H9 (cell line): ENCODE data around the gene AIG1. TPM values are rescaled to one million over a fixed set of nuclear protein-coding genes. Genes with fewer than 3 reads are reported as not detected.

Experiments used
- DNase-seq: peaks from one replicate; pipeline ENCODE4 v3.0.0-alpha.2; 2017
- H2AFZ ChIP-seq: one replicate; pipeline ENCODE4 v1.6.1; 2013; ENCODE audit warnings: mild to moderate bottlenecking, low read length, control low read depth, moderate library complexity
- H2AK5ac ChIP-seq: 2 replicates; pipeline ENCODE4 v1.6.1; 2013; ENCODE audit warnings: low read length, control low read depth, mixed read lengths; ENCODE audit not compliant: insufficient read length
- H2BK120ac ChIP-seq: one replicate; pipeline ENCODE4 v1.6.1; 2013; ENCODE audit warnings: low read depth, mild to moderate bottlenecking, low read length, control low read depth, inconsistent platforms; ENCODE audit not compliant: poor library complexity, severe bottlenecking
- H2BK12ac ChIP-seq: 2 replicates; pipeline ENCODE4 v1.6.1; 2013; ENCODE audit warnings: low read length, control low read depth, mixed read lengths, low read depth; ENCODE audit not compliant: insufficient read length
- H2BK15ac ChIP-seq: 2 replicates; pipeline ENCODE4 v1.6.1; 2013; ENCODE audit warnings: low read depth, low read length, control low read depth
- H2BK20ac ChIP-seq: one replicate; pipeline ENCODE4 v1.6.1; 2013; ENCODE audit warnings: low read depth, mild to moderate bottlenecking, low read length, control low read depth, inconsistent platforms; ENCODE audit not compliant: poor library complexity, severe bottlenecking
- H2BK5ac ChIP-seq: 2 replicates; pipeline ENCODE4 v1.6.1; 2013; ENCODE audit warnings: low read length, control low read depth, mixed read lengths; ENCODE audit not compliant: insufficient read length
- H3K14ac ChIP-seq: 2 replicates; pipeline ENCODE4 v1.6.1; 2013; ENCODE audit warnings: low read length, control low read depth; ENCODE audit not compliant: insufficient read depth
- H3K18ac ChIP-seq: 2 replicates; pipeline ENCODE4 v1.6.1; 2013; ENCODE audit warnings: low read depth, mild to moderate bottlenecking, mixed read lengths, low read length, control low read depth; ENCODE audit not compliant: insufficient read length
- H3K23ac ChIP-seq: 2 replicates; pipeline ENCODE4 v1.6.1; 2013; ENCODE audit warnings: low read length, control low read depth, mixed read lengths, low read depth; ENCODE audit not compliant: insufficient read length
- H3K23me2 ChIP-seq: 2 replicates; pipeline ENCODE4 v1.6.1; 2013; ENCODE audit warnings: low read depth, mild to moderate bottlenecking, mixed read lengths, low read length, control low read depth; ENCODE audit not compliant: insufficient read length, poor library complexity, severe bottlenecking
- H3K27ac ChIP-seq: 2 replicates; pipeline ENCODE4 v1.5.1; 2013; ENCODE audit warnings: low read length, control low read depth, mixed read lengths, low read depth; ENCODE audit not compliant: insufficient read length
- H3K27me3 ChIP-seq: 2 replicates; pipeline ENCODE4 v1.6.1; 2013; ENCODE audit warnings: low read length, control low read depth, inconsistent platforms; ENCODE audit not compliant: insufficient read depth
- H3K4ac ChIP-seq: 2 replicates; pipeline ENCODE4 v1.6.1; 2013; ENCODE audit warnings: low read depth, mild to moderate bottlenecking, control low read depth, inconsistent platforms, low read length, moderate library complexity
- H3K4me1 ChIP-seq: 2 replicates; pipeline ENCODE4 v1.6.1; 2013; ENCODE audit warnings: low read length, control low read depth, inconsistent platforms; ENCODE audit not compliant: insufficient read depth
- H3K4me2 ChIP-seq: 2 replicates; pipeline ENCODE4 v1.6.1; 2013; ENCODE audit warnings: low read length, control low read depth, mixed read lengths; ENCODE audit not compliant: insufficient read length, insufficient read depth
- H3K56ac ChIP-seq: 2 replicates; pipeline ENCODE4 v1.6.1; 2013; ENCODE audit warnings: low read depth, mild to moderate bottlenecking, mixed read lengths, low read length, control low read depth; ENCODE audit not compliant: insufficient read length
- H3K79me1 ChIP-seq: 2 replicates; pipeline ENCODE4 v1.6.1; 2013; ENCODE audit warnings: low read depth, mild to moderate bottlenecking, moderate library complexity, low read length, control low read depth, inconsistent platforms; ENCODE audit not compliant: insufficient read depth, poor library complexity, severe bottlenecking
- H3K79me2 ChIP-seq: 2 replicates; pipeline ENCODE4 v1.6.1; 2013; ENCODE audit warnings: low read length, control low read depth, inconsistent platforms; ENCODE audit not compliant: insufficient read depth
- H3K9ac ChIP-seq: 2 replicates; pipeline ENCODE4 v1.6.1; 2013; ENCODE audit warnings: low read length, control low read depth, mixed read lengths; ENCODE audit not compliant: insufficient read length; ENCODE audit errors: extremely low read depth
- H3K9me3 ChIP-seq: one replicate; pipeline ENCODE4 v1.6.1; 2013; ENCODE audit warnings: low read depth, low read length, inconsistent platforms; ENCODE audit not compliant: control insufficient read depth
- H3T11ph ChIP-seq: one replicate; pipeline ENCODE4 v1.6.1; 2013; ENCODE audit warnings: mild to moderate bottlenecking, low read length, control low read depth, inconsistent platforms
- H4K20me1 ChIP-seq: one replicate; pipeline ENCODE4 v1.6.1; 2013; ENCODE audit not compliant: control insufficient read depth, insufficient read length, insufficient read depth
- H4K5ac ChIP-seq: 2 replicates; pipeline ENCODE4 v1.6.1; 2013; ENCODE audit warnings: low read depth, mild to moderate bottlenecking, mixed read lengths, low read length, control low read depth; ENCODE audit not compliant: insufficient read length
- H4K8ac ChIP-seq: replicated peaks from 2 replicates; pipeline ENCODE4 v1.6.1; 2013; ENCODE audit warnings: low read length, control low read depth, mixed read lengths, low read depth; ENCODE audit not compliant: insufficient read length
- H4K91ac ChIP-seq: 2 replicates; pipeline ENCODE4 v1.6.1; 2013; ENCODE audit warnings: low read depth, mild to moderate bottlenecking, moderate library complexity, mixed read lengths, low read length, control low read depth; ENCODE audit not compliant: insufficient read length
- H3K27ac Mint-ChIP-seq, 3 experiments: 2 replicates in 2 of 3; 3 replicates in 1 of 3; pipeline ENCODE4 v1.8.0; 2020 to 2021; ENCODE audit warnings: mixed read lengths in 3 of 3, mild to moderate bottlenecking in 1 of 3, moderate library complexity in 1 of 3
- H3K27me3 Mint-ChIP-seq: 2 replicates; pipeline ENCODE4 v1.8.0; 2021; ENCODE audit warnings: low read depth, mild to moderate bottlenecking, moderate library complexity, mixed read lengths
- H3K36me3 Mint-ChIP-seq, 3 experiments: 2 replicates in 2 of 3; 3 replicates in 1 of 3; pipeline ENCODE4 v1.8.0; 2020 to 2021; ENCODE audit warnings: low read depth in 3 of 3, mixed read lengths in 3 of 3; ENCODE audit not compliant: insufficient read depth in 1 of 3
- H3K4me1 Mint-ChIP-seq, 2 experiments: 2 replicates each; pipeline ENCODE4 v1.8.0; 2020; ENCODE audit warnings: mixed read lengths in 2 of 2
- H3K4me3 Mint-ChIP-seq, 2 experiments: 2 replicates in 1 of 2; 3 replicates in 1 of 2; pipeline ENCODE4 v1.8.0; 2020 to 2021; ENCODE audit warnings: mild to moderate bottlenecking in 2 of 2, mixed read lengths in 2 of 2, moderate library complexity in 1 of 2
- H3K9me3 Mint-ChIP-seq, 2 experiments: 2 replicates in 1 of 2; 3 replicates in 1 of 2; pipeline ENCODE4 v1.8.0; 2020; ENCODE audit warnings: mild to moderate bottlenecking in 2 of 2, mixed read lengths in 2 of 2, moderate library complexity in 1 of 2
- WGBS: extraction: QIAGEN DNeasy Blood & Tissue Kit; methylation state at CpG from one replicate; pipeline ENCODE4 v1.1.7; 2013; ENCODE audit warnings: missing lambda C conversion rate, low lambda C conversion rate, mixed read lengths; ENCODE audit not compliant: insufficient read length; ENCODE audit errors: extremely low coverage; 5-methylcytosine and 5-hydroxymethylcytosine counted together
- total RNA-seq: library from RNA; stranded (reverse); gene quantifications from 2 replicates; pipeline ENCODE4 v1.2.1, GENCODE V29; 2021
- TF ChIP-seq, protein P1 (sequence below): fragments of 200-600 bp; sonication (generic); conservative IDR thresholded peaks from 3 replicates; pipeline ENCODE4 v1.8.0; 2021; ENCODE audit warnings: antibody characterized with exemption, mild to moderate bottlenecking

The AIG1 gene
- total RNA-seq, 1 experiment from 2014 or later: 44.6 TPM

GRCh38 chr6:143229400-143229799 is 168.7 kb downstream of the AIG1 start:
- no peaks in the 10 kb centered on the region; the same call in 1 of the 2 replicates for H3K4me1 ChIP-seq
- no peak overlapping the region for H4K5ac ChIP-seq
- no peaks in the 10 kb centered on the region for H3K23me2 ChIP-seq
- no CpG with 5 or more reads among the region's 1 CpG for WGBS
- H3K27me3 ChIP-seq: no peaks in the 10 kb centered on the region
- H2AFZ ChIP-seq: no peak overlapping the region
- no peak overlapping the region for H3K4me3 Mint-ChIP-seq
- no peak overlapping the region for H3K4ac ChIP-seq
- H3K14ac ChIP-seq: no peak overlapping the region
- H3K9me3 ChIP-seq: no peaks in the 10 kb centered on the region
- DNase-seq: no peak
- TF ChIP-seq, protein P1, sequence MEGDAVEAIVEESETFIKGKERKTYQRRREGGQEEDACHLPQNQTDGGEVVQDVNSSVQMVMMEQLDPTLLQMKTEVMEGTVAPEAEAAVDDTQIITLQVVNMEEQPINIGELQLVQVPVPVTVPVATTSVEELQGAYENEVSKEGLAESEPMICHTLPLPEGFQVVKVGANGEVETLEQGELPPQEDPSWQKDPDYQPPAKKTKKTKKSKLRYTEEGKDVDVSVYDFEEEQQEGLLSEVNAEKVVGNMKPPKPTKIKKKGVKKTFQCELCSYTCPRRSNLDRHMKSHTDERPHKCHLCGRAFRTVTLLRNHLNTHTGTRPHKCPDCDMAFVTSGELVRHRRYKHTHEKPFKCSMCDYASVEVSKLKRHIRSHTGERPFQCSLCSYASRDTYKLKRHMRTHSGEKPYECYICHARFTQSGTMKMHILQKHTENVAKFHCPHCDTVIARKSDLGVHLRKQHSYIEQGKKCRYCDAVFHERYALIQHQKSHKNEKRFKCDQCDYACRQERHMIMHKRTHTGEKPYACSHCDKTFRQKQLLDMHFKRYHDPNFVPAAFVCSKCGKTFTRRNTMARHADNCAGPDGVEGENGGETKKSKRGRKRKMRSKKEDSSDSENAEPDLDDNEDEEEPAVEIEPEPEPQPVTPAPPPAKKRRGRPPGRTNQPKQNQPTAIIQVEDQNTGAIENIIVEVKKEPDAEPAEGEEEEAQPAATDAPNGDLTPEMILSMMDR: no peak
- no peak overlapping the region for H2AK5ac ChIP-seq
- H3K18ac ChIP-seq: no peak overlapping the region
- no peak overlapping the region for H2BK120ac ChIP-seq
- H2BK15ac ChIP-seq: no peak overlapping the region
- H3K36me3 Mint-ChIP-seq: peaks cover 0 to 5% (median 0%) of the 10 kb centered on the region in 3 experiments; a peak in 2 of 7 replicates
- H3K79me1 ChIP-seq: no peaks in the 10 kb centered on the region
- H3K27me3 Mint-ChIP-seq: no peaks in the 10 kb centered on the region
- no peak overlapping the region for H2BK20ac ChIP-seq
- no peak overlapping the region for H3K27ac ChIP-seq
- no peak overlapping the region for H3K23ac ChIP-seq
- H3K9me3 Mint-ChIP-seq: no peaks in the 10 kb centered on the region
- no peak overlapping the region for H2BK5ac ChIP-seq
- no peak overlapping the region for H3T11ph ChIP-seq
- no peak overlapping the region for H3K27ac Mint-ChIP-seq
- H4K8ac ChIP-seq: no peak overlapping the region
- H2BK12ac ChIP-seq: no peak overlapping the region
- H4K20me1 ChIP-seq: no peaks in the 10 kb centered on the region
- H3K9ac ChIP-seq: no peak overlapping the region
- H4K91ac ChIP-seq: no peak overlapping the region
- peaks cover 10 to 13% of the 10 kb centered on the region in 2 experiments for H3K4me1 Mint-ChIP-seq
- no peaks in the 10 kb centered on the region for H3K79me2 ChIP-seq
- no peak overlapping the region for H3K4me2 ChIP-seq
- H3K56ac ChIP-seq: no peak overlapping the region
